GM21786 (cell line): Measurements from ENCODE around the gene NANS.
A peak's percentile ranks its signal among the peaks of the same experiment; 100 is the strongest.
"Not testable (repeated sequence)": the region's sequence is repeated elsewhere in the genome, so short reads cannot be mapped to it uniquely, and the experiment has no call there.

Experiments
- ATAC-seq: cut with Tn5 transposase; IDR thresholded peaks from one replicate; pipeline ENCODE4 v1.9.1; 2021; ENCODE audit not compliant: unreplicated experiment

The NANS gene, protein sequence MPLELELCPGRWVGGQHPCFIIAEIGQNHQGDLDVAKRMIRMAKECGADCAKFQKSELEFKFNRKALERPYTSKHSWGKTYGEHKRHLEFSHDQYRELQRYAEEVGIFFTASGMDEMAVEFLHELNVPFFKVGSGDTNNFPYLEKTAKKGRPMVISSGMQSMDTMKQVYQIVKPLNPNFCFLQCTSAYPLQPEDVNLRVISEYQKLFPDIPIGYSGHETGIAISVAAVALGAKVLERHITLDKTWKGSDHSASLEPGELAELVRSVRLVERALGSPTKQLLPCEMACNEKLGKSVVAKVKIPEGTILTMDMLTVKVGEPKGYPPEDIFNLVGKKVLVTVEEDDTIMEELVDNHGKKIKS

DNA sequence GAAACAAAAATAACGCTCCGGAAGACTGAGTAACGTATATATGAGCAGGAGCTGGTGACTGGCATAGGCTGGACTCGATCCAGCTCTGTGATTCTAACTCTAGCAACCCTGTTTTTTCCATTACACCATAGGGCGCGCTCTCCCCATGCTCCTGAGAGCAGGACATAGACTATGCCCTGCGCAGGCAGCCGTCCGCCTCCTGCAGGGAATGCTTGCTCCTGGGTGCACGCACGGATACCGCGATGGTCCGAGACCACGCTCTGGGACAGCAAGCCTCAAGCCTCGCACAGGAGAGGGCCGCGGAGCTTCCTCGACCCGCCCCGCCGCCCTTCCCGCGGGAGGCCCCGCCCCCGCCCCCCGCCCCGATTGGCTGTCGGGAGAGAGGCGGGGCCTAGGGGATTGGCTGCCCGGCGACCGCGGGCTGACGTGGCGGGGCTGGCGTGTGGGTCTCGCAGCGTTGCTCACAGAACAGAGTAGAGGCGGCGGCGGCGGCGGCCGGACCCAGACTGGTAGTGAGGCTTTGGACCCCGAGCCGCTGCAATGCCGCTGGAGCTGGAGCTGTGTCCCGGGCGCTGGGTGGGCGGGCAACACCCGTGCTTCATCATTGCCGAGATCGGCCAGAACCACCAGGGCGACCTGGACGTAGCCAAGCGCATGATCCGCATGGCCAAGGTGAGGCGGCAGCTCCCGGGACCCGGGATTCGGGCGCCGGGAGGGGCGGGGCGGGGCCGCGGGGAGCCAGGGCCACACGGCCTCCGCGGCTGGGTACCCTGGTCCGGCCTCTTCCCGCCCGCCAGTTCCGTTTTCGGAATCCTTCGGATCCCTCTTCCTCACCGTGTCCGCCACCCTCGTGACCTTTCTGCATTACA, at the start of gene NANS:
TSS of gene NANS (plus strand) at position 464 of the 869 bp plus-strand sequence. CDS start at position 541, 77 bp downstream.
- peak; percentile 91 for ATAC-seq

DNA sequence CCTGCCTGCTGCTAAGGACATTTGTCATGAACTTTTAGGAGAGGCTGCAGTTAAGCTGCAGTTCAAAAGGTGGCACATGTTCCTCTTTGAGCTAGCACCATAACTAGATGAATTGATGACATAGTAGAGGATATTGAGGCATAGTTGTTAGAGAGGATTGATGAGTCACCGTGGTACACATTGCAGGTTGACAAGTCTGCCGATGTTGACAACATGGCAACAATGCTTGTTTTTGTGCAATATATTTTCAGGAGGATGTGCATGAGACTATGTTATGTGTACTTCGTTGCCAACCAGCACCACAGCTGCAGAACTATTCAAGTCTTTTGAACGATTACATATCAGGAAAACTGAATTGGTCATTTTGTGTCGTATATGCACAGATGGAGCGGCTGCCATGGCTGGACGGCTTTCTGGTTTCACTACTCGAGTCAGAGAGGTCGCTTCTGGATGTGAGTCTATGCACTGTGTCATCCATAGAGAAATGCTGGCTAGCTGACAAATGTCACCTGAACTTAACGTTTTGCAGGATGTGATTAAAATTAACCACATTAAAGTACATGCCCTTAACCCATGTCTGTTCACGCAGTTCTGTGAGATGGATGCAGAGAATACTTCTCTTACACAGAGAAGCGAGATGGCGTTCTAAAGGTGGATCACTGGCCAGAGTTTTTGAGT, 49.1 kb upstream of the NANS start:
- no peak for ATAC-seq

DNA sequence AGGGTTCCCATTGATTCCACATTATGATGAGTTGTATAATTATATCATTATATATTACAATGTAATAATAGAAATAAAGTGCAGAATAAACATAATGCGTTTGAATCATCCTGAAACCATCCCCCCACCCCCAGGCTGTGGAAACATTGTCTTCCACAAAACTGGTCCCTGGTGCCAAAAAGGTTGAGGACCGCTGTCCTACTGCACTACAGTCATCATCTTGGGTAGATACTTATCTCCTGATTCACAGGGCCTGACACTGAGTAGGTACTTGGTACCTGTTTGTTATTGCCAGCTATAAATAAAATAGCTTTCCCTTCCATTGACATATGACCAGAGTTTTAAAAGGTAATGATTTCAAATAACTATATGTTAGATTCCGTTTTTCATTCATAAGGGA, 47.8 kb upstream of the NANS start:
- ATAC-seq, result no peak

DNA sequence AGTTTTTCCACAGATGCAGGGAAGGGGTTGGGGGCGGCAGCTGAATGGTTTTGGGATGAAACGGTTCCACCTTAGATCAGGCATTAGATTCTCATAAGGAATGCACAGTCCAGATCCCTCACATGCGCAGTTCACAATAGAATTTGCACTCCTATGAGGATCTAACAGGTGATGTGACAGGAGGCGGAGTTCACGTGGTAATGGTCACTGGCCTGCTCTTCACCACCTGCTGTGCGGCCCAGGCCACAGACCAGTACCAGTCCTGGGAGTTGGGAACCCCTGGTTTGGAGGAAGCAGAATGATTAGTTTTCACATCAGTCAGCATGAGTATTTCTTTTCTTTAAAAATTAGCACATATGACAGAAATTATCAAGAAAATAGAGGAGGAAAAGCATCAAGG, 47.1 kb upstream of the NANS start:
- no peak for ATAC-seq

DNA sequence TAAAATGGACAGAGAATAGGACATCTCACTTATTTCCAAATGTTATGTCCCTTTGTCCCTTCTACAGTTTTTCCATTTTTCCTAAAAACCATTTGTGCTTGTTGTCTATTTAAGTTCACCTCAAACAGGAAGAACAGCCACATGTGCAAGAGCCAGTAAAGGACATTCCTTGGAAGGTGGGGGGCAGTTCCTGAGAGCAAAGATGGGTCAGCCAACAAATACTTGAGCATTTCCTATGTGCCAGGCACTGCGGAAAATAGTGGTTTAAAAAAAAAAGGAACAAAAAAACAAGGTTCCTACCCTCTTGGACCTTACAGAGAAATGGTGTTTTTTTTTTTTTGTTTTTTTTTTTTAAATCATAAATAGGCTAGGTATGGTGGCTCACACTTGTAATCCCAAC, 46.6 kb upstream of the NANS start:
- no peak for ATAC-seq

DNA sequence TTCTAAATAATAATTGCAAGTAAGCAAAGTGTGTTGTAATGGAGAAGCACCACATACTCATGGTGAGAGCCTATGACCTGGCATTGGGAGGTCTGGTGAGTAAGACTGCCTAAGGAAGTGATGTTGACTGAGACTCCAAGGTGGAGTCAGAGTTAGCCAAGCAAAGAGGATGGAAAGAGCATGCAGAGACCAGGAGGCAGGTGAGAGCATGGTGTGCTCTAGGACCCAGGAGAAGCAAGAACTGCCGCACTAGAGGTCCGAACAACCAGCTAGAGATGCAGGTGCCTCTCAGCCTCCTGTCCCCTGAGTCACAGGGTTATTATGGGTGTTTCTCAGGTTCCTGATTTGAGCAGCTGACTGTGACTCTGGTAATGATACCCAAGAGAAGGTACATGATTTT, 46.1 kb upstream of the NANS start:
- ATAC-seq, result peak; percentile 85

DNA sequence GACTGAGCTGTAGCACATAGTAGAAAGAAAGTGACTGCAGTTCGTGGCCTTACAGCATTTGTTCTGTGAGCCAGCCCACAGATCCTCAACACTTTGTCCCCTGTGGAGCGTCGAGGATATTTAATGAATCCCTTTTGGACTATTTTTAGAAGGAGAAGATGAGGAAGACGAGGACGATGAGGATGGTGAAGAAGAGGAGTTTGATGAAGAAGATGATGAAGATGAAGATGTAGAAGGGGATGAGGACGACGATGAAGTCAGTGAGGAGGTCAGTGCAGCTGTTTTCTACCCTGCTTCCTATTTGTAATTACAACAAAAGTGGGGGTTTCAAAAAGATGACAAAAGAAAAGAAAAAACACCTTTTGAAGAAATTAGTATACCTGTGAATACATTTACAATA, 45.4 kb upstream of the NANS start:
- ATAC-seq, result no peak

DNA sequence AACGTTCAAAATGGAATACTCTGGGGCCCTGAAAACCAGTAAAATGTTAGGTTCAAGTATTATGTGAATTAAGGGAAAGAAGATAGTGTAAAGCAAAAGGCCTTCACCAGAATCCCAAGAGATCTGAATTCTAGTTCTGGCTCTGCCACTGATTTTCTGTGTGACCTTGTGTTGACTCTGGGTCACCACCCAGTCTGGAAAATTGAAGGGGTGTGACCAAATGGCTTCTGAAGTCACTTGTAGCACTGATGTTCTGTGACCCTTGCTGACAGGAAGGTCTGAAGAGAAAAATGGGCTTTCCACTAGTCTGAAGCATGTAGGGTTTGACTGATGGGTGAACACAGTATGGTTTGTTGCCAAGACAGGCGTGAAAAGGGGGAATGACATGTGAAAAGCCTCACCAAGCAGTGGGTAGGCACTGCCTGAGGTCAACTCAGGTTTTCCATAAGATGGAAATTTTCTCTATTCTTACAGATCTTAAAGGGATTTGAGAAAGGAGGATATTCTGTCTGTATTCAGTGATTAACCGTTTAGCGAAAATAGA, 40.3 kb upstream of the NANS start:
- no peak for ATAC-seq

DNA sequence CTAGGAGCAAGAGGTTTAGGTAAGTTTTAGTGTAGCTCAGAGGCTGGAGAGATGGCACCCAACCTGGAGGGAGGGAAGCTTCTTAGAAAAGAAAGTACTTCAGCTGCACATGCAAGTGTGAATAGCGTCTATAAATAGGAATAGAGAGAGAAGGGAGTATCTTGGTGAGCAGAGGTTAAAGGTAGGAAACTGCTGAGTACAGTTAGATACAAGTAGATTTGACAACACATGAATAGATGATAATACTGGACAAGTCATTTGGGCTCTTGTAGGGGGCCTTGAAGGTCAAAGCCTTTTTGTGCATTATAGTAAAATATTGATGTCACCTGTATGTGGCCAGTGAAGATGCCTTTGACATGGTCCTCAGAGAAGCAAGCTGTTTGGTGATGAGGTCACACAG, 39.2 kb upstream of the NANS start:
- ATAC-seq, result no peak

DNA sequence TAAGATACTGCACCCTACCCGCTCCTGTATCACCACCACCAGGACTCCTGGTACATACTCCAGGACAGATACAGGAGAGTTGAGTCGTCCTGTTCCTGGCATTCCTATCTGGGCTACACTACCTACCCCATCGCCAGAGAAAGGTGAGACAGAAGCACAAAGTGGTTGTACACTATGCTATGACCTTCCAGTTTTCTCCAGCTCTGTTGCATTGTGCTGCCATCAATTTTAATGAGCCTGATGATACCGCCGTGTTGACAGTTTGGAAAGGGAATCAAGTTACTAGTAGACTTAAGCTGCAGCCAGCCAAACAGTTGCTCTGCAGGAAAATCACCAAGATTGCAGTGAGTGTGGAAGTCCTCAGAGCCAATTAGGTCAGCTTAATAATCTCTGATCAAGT, 38.2 kb upstream of the NANS start:
- no peak for ATAC-seq

DNA sequence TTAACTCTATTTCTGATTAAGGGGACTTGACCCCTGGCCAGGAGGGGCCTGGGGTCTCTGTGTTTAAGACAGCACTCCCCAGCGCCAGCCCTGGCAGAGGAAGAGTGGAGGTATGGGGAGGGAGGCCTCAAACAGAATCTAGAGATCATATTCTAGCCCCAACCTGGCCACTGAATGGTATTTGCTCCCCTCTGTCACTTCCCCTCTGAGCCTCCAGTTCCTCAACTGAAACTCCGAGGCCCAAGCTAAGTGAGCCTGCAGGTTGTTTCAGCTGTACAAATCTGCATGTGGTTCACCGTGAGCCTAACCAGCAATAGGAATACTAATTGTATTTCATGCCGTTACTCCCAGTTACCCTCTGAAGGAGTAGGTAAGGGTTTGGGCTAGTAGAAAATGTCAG, 37.4 kb upstream of the NANS start:
- ATAC-seq, result no peak

DNA sequence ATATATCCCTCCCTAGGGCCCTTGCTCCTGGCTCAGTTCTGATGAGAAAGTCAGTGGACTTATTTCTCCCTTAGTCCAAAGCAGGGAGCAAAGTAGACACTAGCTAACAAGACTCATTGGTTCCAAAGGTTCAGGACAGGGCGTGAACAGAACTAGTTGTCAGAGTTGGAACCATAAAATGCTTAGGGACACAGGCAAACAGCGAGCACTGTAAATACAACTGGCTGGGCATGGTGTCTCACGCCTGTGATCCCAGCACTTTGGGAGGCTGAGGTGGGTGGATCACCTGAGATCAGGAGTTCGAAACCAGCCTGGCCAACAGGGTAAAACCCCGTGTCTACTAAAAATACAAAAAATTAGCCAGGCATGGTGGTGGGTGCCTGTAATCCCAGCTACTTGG, 36.7 kb upstream of the NANS start:
- not testable (repeated sequence) for ATAC-seq

DNA sequence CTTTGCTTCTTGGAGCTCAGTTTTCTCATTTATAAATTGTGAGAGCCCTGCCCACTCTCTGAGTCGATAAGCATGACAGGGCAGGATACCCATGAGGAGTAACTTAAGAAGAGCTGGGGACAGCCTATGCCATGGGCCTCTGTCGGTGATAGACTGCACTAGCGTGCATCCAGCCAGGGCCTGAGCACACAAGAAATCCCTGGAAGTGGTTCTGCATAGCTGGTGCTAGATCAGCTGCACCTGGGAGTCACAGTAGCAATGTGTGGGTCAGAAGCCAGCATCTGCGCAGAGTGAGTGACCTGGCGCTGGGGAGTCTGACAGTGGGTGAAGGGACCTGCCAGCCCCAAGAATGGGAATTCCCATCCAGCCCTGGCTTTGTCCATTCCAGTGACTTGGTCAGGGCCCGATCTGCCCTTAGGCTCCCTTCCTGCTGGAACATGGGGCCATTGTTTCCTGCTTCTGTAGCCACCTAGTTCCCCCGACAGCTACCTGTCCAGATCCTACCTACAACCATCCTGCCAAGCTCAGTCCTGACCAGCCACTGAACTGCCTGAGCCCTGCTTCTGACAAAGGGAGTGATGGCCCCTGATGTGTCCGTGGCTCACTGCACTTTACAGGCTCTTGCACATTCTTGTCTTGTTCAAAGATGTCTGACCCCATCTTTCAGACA, 35.9 kb upstream of the NANS start:
- no peak for ATAC-seq

DNA sequence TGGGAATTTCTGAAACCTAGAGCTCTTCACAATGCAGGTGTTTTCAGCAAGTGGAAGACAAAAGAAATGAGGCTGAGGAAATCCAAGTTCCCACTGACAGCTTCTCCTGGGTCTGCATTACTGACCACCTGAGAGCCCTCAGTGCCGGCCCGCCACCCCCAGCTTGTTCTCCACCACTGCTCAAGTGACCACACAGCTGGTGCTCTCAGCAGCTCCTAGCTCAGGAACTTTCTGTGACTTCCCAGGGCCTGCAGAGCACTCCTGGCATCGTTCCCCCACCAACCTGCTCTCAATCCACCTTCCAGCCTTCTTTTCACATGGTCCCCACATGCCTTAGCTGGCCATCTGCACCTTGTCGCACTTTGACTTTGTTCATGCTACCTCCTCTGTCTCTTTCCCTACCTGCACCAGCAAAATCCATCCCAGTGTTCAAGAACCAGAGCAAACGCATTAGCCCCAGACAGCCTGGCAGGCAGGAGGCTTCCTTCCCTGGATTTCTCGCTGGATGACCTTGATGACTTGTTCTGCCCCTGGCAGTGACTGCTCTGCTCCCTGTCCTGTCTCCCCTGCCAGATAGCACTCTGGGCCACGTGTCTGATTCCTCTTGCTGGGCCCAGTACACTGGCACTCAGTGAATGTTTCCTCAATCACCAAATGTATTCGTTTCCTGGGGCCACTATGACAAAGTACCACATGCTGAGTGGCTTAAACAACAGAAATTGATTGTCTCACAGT, 35.1 kb upstream of the NANS start:
- no peak for ATAC-seq

DNA sequence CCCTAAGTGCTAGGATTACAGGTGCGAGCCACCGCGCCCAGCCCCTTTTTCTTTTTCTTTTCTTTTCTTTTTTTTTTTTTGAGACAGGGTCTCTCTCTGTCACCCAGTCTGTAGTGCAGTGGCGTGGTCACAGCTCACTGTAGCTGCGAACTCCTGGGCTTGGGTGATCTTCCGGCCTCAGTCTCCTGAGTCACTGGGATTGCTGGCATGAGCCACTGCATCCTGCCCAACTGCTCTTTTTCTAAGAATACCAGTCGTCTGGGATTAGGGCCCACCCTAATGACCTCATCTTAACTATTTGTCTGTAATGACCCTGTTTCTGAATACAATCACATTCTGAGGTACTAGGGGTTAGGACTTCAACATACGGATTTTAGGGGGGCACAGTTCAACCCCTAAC, 34.1 kb upstream of the NANS start:
- no peak for ATAC-seq

DNA sequence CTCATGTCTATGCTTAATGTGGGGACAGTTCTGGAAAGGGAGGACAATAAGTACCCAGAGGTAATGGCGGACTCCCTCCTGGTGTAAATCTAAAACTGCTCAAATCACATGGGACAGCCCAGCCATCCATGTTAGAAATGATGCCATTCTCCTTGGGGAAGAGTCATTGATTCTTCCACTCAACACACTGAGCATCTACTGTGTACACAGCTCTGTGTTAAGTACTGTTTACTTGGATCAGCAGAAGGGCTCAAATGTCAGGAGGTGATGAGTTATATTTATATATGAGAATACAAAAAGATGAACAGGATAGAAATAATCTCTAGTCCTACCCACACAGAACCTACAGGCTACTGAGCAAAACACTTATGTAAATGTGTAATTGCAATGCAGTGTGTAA, 31.8 kb upstream of the NANS start:
- no peak for ATAC-seq

DNA sequence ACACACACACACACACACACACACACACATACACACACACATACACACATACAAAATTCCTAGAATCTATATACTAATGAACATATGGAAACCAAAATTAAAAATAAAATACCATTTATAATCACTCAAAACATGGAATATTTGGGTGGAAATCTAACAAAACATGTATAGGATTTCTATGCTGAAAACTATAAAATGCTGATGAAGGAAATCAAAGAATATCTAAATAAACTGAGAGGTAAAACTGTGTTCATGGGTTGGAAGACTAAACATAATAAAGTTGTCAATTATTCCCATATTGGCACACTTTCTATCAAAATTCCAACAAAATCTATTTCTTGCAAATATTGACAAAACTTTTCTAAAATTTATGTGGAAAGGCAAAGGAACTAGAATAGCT, 25.4 kb upstream of the NANS start:
- ATAC-seq, result no peak

DNA sequence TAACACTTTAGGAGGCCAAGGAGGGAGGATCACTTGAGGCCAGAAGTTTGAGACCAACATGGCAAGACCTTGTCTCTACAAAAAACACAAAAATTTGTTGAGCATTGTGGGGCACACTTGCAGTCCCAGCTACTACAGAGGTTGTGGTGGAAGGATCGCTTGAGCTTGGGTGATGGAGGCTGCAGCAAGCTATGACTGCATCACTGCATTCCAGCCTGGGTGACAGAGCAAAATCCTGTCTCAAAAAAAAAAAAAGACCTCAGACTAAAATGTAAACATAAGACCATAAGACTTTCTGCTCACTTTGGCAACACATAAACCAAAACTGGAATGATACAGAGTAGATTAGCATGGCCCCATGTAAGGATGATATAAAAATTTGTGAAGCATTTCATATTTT, 24.6 kb upstream of the NANS start:
- ATAC-seq, result no peak

DNA sequence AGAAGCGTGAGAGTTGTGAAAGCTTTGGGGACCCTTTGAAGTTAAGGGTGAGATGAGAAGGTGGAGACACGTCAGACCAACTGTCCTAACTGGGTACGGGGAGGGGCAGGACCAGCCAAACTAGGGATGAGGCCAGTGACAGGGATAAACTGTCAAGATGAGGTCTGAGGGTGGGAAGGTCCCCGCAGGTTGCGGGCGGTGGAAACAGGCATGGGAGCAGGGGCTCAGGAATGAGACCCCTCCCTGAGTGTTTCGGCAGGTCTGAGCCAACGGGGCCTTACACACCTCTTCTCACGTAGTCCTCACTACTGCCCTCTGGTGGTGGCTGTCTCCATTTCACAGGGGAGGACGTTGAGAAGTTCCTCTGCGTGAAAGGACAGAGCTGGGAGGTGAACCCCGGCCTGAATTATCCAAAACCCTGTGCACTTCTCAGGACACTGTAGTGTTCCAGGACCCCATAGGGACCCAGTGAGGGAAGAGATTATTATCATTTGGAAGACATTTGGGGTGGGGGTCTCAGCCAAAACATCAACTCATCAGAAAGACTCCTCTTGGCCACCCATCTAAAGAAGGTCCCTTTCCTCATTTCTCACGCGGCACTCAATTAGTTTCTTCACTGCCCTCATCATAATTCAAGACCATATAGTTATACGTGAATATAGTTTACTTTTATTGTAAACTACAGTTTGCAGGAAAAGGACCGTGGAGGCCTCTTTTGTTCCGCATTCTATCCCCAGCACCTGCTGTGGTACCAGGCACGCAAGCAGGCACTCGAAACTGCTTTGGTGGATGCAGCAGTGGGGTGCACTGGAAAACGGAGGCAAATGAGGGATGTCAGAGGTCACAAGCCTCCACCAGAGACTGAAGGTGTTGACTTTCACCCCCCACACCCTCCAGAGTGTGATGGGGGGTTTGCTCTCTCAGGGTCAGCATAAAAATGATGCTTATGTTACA, 21.7 kb upstream of the NANS start:
- peak; percentile 8 for ATAC-seq
